T follicular helper cell (primary cell): ENCODE data around the gene PSIP1.
"Not testable (repeated sequence)": the region's sequence is repeated elsewhere in the genome, so short reads cannot be mapped to it uniquely, and the experiment has no call there.

Experiments
- DNase-seq: peaks from one replicate; pipeline ENCODE4 v3.0.0-alpha.2; 2020; ENCODE audit warnings: low read depth

PSIP1 gene

GRCh38 chr9:15433661-15434060 lies 77.1 kb downstream of the PSIP1 start:
- no peak for DNase-seq

GRCh38 chr9:15433191-15433590 lies 77.6 kb downstream of the PSIP1 start:
- DNase-seq: no peak

- DNase-seq: no peak
These were observed 79.6 kb downstream of the PSIP1 start for GRCh38 chr9:15430920-15431844.

GRCh38 chr9:15427702-15428101 lies 83.1 kb downstream of the PSIP1 start:
- DNase-seq: not testable (repeated sequence)

GRCh38 chr9:15426019-15426418 lies 84.8 kb downstream of the PSIP1 start:
- DNase-seq: no peak

- DNase-seq: no peak
These were observed 87.4 kb downstream of the PSIP1 start for GRCh38 chr9:15423231-15423985.

- peak; percentile 88 for DNase-seq
These were observed 88.2 kb downstream of the PSIP1 start, which contains the start of gene SNAPC3 for GRCh38 chr9:15422372-15423230. TSS of gene SNAPC3 (plus strand) at chr9:15422876. CDS start at chr9:15422880, 4 bp downstream.

- DNase-seq: no peak
These were observed 88.8 kb downstream of the PSIP1 start for GRCh38 chr9:15421990-15422371.

- no peak for DNase-seq
These were observed 89.2 kb downstream of the PSIP1 start for GRCh38 chr9:15421532-15421931.

- DNase-seq: no peak
These were observed 90.0 kb downstream of the PSIP1 start for GRCh38 chr9:15420796-15421195.

GRCh38 chr9:15417626-15418025 lies 93.1 kb downstream of the PSIP1 start:
- DNase-seq: no peak

- DNase-seq: peak; percentile 12
These were observed 93.9 kb downstream of the PSIP1 start for GRCh38 chr9:15416880-15417279.
